ENCODE results near the gene ECEL1. TPM values are rescaled to one million over a fixed set of nuclear protein-coding genes. Genes with fewer than 3 reads are reported as not detected.

Gene ECEL1
- total and polyA plus RNA-seq, 12 donors, result 3.9 to 31.7 (median 7.3) TPM

DNA sequence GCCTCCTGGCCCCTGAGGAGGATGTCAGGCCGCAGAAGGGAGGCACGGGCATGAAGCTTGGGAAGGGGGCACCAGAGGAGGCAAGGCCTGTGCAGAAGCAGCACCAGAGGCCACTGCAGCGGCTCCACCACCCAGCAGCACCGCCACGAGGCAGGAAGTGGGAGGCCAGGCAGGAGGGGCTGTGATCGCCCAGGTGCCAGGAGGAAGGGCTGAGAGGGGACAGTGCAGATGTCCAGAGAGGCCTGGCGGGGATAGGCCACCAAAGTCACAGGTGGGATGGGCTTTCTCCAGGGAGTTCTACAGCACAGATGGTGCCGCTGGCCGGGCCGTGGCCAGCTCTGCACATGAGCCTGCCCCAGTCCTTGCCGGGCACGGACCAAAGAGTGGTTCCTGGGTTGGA is 37.7 kb downstream of the ECEL1 start:
- H3K27ac ChIP-seq, result no peak overlapping the region
- H3K36me3 ChIP-seq (replicated peaks in 1 of 2), result no peaks in the 10 kb centered on the region
- WGBS, 4 donors, result 77 to 94% (median 80%) methylated on average over 3 to 12 of the region's 12 CpGs
- H3K9me3 ChIP-seq (replicated peaks in 1 of 3), result no peaks in the 10 kb centered on the region
- TF ChIP-seq, protein P1, sequence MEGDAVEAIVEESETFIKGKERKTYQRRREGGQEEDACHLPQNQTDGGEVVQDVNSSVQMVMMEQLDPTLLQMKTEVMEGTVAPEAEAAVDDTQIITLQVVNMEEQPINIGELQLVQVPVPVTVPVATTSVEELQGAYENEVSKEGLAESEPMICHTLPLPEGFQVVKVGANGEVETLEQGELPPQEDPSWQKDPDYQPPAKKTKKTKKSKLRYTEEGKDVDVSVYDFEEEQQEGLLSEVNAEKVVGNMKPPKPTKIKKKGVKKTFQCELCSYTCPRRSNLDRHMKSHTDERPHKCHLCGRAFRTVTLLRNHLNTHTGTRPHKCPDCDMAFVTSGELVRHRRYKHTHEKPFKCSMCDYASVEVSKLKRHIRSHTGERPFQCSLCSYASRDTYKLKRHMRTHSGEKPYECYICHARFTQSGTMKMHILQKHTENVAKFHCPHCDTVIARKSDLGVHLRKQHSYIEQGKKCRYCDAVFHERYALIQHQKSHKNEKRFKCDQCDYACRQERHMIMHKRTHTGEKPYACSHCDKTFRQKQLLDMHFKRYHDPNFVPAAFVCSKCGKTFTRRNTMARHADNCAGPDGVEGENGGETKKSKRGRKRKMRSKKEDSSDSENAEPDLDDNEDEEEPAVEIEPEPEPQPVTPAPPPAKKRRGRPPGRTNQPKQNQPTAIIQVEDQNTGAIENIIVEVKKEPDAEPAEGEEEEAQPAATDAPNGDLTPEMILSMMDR (IDR thresholded peaks at IDR 0.05), result no peak
- TF ChIP-seq POLR2A (IDR thresholded peaks at IDR 0.05), result no peak
- no peaks in the 10 kb centered on the region for H3K27me3 ChIP-seq
- H3K4me3 ChIP-seq, result no peak overlapping the region
- peak in 1 of 7 donors; percentile 35 for DNase-seq
- H3K4me1 ChIP-seq (replicated peaks in 1 of 2), result no peaks in the 10 kb centered on the region
- intact Hi-C loops (cut with DNase I), result no loop called here

DNA sequence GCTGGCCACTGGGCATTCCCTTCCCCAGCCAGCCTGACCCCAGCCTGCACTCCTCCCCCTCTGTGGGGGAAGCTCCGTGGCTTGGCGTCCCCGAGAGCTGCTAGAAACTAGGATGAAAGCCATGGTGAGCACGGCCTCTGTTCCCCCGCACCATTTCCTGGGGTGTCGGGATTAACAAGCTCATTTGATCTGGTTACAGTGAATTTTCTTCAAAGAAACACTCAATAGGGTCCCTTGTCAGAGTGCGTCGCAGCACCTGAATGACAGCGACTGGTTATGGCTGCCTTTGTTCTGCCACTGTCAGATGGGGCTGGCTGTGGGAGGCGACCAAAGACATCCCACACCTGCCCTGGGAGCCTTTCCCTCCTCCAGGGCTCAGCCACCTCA is 39.3 kb downstream of the ECEL1 start:
- H3K4me3 ChIP-seq, result no peak overlapping the region
- TF ChIP-seq, protein P1 (IDR thresholded peaks at IDR 0.05), result no peak
- no peak for TF ChIP-seq POLR2A (IDR thresholded peaks at IDR 0.05)
- no peak overlapping the region for H3K27ac ChIP-seq
- peaks cover 5 to 6% of the 10 kb centered on the region in 2 donors for H3K4me1 ChIP-seq (replicated peaks in 1 of 2)
- DNase-seq, result no peak
- no peaks in the 10 kb centered on the region for H3K36me3 ChIP-seq (replicated peaks in 1 of 2)
- H3K9me3 ChIP-seq (replicated peaks in 1 of 3), result no peaks in the 10 kb centered on the region
- intact Hi-C loops (cut with DNase I), result no loop called here
- H3K27me3 ChIP-seq, result no peaks in the 10 kb centered on the region
- 81 to 91% (median 83%) methylated on average over 5 to 10 of the region's 10 CpGs for WGBS, 4 donors

DNA sequence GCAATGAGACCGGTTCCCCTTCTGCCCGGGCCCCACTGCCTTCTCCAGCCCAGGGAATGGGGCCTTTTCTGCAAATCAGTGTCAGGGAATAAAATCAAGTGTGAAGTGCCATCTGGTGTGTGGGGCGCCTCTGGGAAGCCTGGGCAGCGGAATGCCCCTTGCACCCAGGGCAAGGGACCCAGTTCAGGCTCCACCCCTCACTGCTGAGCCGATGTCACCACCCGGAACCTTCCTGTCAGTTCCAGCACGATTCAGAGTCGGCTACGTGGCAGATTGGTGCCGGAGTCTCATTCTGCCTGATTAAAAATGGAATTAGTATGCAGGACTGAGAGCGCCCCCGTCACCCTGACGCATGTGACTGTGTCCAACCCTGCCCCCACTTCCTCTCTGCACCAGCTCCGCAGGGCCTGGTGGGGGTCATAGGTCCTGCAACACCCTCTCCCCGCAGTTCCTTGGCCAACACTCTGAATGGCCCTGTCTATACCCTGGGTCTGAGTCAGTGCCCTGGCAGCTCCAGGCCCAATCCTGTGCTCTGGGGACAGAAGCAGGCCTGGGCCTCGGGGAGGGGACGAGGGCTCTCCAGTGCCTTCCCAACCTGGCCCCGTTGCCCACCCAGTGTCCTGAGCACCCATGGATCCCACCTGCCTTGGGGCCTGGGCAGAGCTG is 39.9 kb downstream of the ECEL1 start:
- no peaks in the 10 kb centered on the region for H3K9me3 ChIP-seq (replicated peaks in 1 of 3)
- TF ChIP-seq, protein P1 (IDR thresholded peaks at IDR 0.05), result no peak
- TF ChIP-seq POLR2A (IDR thresholded peaks at IDR 0.05), result no peak
- intact Hi-C loops (cut with DNase I), result loop anchor here in 1 of 2 donors (2.0 kb wide), 1 partner anchor 73 kb away; the partner anchor contains the start of gene PRSS56
- no peak overlapping the region for H3K27ac ChIP-seq
- H3K27me3 ChIP-seq, result no peaks in the 10 kb centered on the region
- WGBS, 4 donors, result 77 to 91% (median 87%) methylated on average over 7 to 18 of the region's 18 CpGs
- H3K4me3 ChIP-seq, result no peak overlapping the region
- H3K36me3 ChIP-seq (replicated peaks in 1 of 2), result no peaks in the 10 kb centered on the region
- peaks cover 5 to 6% of the 10 kb centered on the region in 2 donors for H3K4me1 ChIP-seq (replicated peaks in 1 of 2)
- DNase-seq, result peak in 1 of 7 donors; percentile 45

DNA sequence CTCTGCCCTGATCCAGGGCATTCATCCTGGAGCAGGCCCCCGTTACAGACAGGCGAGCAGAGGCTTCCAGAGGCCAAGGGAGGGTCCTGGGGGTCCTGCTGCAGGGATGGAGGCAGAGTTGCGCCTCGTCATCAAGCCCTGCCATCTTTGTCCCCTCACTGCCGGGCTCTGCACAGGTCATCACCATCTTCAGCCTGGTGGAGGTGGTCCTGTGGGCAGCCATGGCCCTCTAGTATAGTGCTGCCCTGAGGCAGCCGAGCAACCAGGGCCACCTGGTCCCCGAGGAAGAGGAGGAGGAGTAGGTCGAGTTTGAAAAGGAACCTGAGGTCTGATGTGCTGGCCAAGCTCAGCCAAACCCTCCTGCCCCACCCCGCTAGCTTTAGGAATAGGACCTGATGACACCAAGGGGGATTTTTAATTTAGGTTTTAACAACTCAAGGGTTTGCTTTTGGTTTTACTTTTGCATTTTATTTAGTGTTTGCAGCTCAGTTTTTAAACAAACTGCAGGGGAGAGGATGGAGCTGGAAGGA is 40.5 kb downstream of the ECEL1 start:
- TF ChIP-seq POLR2A (IDR thresholded peaks at IDR 0.05), result no peak
- TF ChIP-seq, protein P1 (IDR thresholded peaks at IDR 0.05), result no peak
- H3K4me3 ChIP-seq, result no peak overlapping the region
- peak in 1 of 7 donors; percentile 31 for DNase-seq
- WGBS, 4 donors, result 54 to 79% (median 70%) methylated on average over 3 to 9 of the region's 9 CpGs
- H3K4me1 ChIP-seq (replicated peaks in 1 of 2), result peaks cover 5 to 6% of the 10 kb centered on the region in 2 donors
- no peaks in the 10 kb centered on the region for H3K36me3 ChIP-seq (replicated peaks in 1 of 2)
- H3K9me3 ChIP-seq (replicated peaks in 1 of 3), result no peaks in the 10 kb centered on the region
- H3K27ac ChIP-seq, result no peak overlapping the region
- intact Hi-C loops (cut with DNase I), result loop anchor here in 1 of 2 donors (2.0 kb wide), 1 partner anchor 74 kb away; the partner anchor contains the start of gene PRSS56
- no peaks in the 10 kb centered on the region for H3K27me3 ChIP-seq
